GM12878 (cell line): ENCODE measurements around the gene UEVLD. TPM values are rescaled to one million over a fixed set of nuclear protein-coding genes. Genes with fewer than 3 reads are reported as not detected.

ENCODE experiments used
- CHD1 ChIP-seq: IDR thresholded peaks from 2 replicates; pipeline ENCODE4 v1.6.1; 2012; ENCODE audit warnings: low read depth, low read length, improper control_type of control experiment
- MLLT1 ChIP-seq: fragments of 450-650 bp; IDR thresholded peaks from 2 replicates; pipeline ENCODE4 v1.6.1; 2016; ENCODE audit warnings: mild to moderate bottlenecking
- NBN ChIP-seq: fragments of 450-650 bp; IDR thresholded peaks from 2 replicates; pipeline ENCODE4 v1.6.1; 2016
- ZNF687 ChIP-seq: fragments of 450-650 bp; IDR thresholded peaks from 2 replicates; pipeline ENCODE4 v1.6.1; 2017; ENCODE audit warnings: mild to moderate bottlenecking, moderate library complexity
- polyA plus RNA-seq, 11 experiments: library from polyadenylated mRNA; depleted of rRNA in 4 of 11; unstranded in 6 of 11; stranded (reverse) in 5 of 11; fragments of >200 nt; fragmentation: Nextera tagmentation in 4 of 11; fragmentation: Illumina TruSeq in 1 of 11; extraction: Ambion mirVana in 4 of 11; extraction: Trizol in 1 of 11; gene quantifications; 1 replicate in 1 of 11; 2 replicates in 10 of 11; pipeline versions ENCODE4 v1.2.1 to v1.2.3, GENCODE V29; 2011 to 2016; ENCODE audit warnings: inconsistent platforms in 2 of 11, missing spikeins in 2 of 11, low read depth in 1 of 11
- total RNA-seq, 4 experiments: library from RNA; depleted of rRNA in 3 of 4; stranded (reverse); fragments of >200 nt in 3 of 4; fragmentation: Illumina TruSeq in 1 of 4; extraction: Trizol in 1 of 4; gene quantifications; 2 replicates each; pipeline versions ENCODE4 v1.2.1 to v1.2.3, GENCODE V29; 2013 to 2021
- TF ChIP-seq, protein P1 (sequence below): IDR thresholded peaks from 2 replicates; pipeline ENCODE4 v1.6.1; 2012; ENCODE audit warnings: low read length, inconsistent platforms
- TF ChIP-seq, protein P2 (sequence below): IDR thresholded peaks from 2 replicates; pipeline ENCODE4 v1.6.1; 2012; ENCODE audit warnings: low read depth, low read length, improper control_type of control experiment
- TF ChIP-seq, protein P3 (sequence below), 3 experiments: IDR thresholded peaks in 2 of 3; conservative IDR thresholded peaks in 1 of 3; 2 replicates each; pipeline ENCODE4 v1.5.1; 2011; ENCODE audit warnings: low read depth in 3 of 3, low read length in 3 of 3, mild to moderate bottlenecking in 3 of 3, control low read depth in 2 of 3, moderate library complexity in 2 of 3, inconsistent platforms in 1 of 3, mixed read lengths in 1 of 3; ENCODE audit not compliant: control insufficient read depth in 2 of 3, insufficient read depth in 1 of 3; ENCODE audit errors: extremely low read depth in 1 of 3

The UEVLD gene
- total and polyA plus RNA-seq, 10 of the 15 experiments (the other 5 are each of a cell fraction or from before 2014, with no cell fraction given), result 6.5 to 16.3 (median 13.4) TPM

- TF ChIP-seq ZNF687 (no peak), CHD1 (no peak), MLLT1 (no peak), NBN (no peak)
- TF ChIP-seq, protein P1, sequence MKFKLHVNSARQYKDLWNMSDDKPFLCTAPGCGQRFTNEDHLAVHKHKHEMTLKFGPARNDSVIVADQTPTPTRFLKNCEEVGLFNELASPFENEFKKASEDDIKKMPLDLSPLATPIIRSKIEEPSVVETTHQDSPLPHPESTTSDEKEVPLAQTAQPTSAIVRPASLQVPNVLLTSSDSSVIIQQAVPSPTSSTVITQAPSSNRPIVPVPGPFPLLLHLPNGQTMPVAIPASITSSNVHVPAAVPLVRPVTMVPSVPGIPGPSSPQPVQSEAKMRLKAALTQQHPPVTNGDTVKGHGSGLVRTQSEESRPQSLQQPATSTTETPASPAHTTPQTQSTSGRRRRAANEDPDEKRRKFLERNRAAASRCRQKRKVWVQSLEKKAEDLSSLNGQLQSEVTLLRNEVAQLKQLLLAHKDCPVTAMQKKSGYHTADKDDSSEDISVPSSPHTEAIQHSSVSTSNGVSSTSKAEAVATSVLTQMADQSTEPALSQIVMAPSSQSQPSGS, result no peak
- TF ChIP-seq, protein P2, sequence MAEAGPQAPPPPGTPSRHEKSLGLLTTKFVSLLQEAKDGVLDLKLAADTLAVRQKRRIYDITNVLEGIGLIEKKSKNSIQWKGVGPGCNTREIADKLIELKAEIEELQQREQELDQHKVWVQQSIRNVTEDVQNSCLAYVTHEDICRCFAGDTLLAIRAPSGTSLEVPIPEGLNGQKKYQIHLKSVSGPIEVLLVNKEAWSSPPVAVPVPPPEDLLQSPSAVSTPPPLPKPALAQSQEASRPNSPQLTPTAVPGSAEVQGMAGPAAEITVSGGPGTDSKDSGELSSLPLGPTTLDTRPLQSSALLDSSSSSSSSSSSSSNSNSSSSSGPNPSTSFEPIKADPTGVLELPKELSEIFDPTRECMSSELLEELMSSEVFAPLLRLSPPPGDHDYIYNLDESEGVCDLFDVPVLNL, result no peak
- TF ChIP-seq, protein P3, sequence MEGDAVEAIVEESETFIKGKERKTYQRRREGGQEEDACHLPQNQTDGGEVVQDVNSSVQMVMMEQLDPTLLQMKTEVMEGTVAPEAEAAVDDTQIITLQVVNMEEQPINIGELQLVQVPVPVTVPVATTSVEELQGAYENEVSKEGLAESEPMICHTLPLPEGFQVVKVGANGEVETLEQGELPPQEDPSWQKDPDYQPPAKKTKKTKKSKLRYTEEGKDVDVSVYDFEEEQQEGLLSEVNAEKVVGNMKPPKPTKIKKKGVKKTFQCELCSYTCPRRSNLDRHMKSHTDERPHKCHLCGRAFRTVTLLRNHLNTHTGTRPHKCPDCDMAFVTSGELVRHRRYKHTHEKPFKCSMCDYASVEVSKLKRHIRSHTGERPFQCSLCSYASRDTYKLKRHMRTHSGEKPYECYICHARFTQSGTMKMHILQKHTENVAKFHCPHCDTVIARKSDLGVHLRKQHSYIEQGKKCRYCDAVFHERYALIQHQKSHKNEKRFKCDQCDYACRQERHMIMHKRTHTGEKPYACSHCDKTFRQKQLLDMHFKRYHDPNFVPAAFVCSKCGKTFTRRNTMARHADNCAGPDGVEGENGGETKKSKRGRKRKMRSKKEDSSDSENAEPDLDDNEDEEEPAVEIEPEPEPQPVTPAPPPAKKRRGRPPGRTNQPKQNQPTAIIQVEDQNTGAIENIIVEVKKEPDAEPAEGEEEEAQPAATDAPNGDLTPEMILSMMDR (IDR thresholded peaks at IDR 0.05 in 2 of 3, conservative IDR thresholded peaks at IDR 0.05 in 1 of 3; ENCODE audit: control insufficient read depth in 2 of 3, extremely low read depth in 1 of 3, insufficient read depth in 1 of 3, low read depth in 3 of 3, low read length in 3 of 3), result no peak
- TF ChIP-seq, all 136 proteins: peak for 0
Measured at GRCh38 chr11:18491924-18492323, 96.6 kb downstream of the UEVLD start (continued).
